Mucosa of descending colon (tissue), 3 donors: ENCODE measurements around the gene MED12L. TPM values are rescaled to one million over a fixed set of nuclear protein-coding genes. Genes with fewer than 3 reads are reported as not detected.

ENCODE experiments used
- ATAC-seq: fragments of 200-7000 bp; cut with Tn5 transposase; one replicate; pipeline ENCODE4 v1.9.1; 2020; ENCODE audit warnings: mild to moderate bottlenecking, moderate library complexity
- DNase-seq, 3 donors: peaks; one replicate each; pipeline ENCODE4 v3.0.0-alpha.2; 2020
- H3K36me3 ChIP-seq: fragments of 200-600 bp; one replicate; pipeline ENCODE4 v1.8.0; 2021; ENCODE audit warnings: low read depth, mild to moderate bottlenecking
- H3K4me1 ChIP-seq: fragments of 200-600 bp; one replicate; pipeline ENCODE4 v1.8.0; 2021; ENCODE audit warnings: low read depth, mild to moderate bottlenecking
- H3K4me3 ChIP-seq: fragments of 200-600 bp; one replicate; pipeline ENCODE4 v1.8.0; 2021; ENCODE audit warnings: mild to moderate bottlenecking
- H3K9me3 ChIP-seq: fragments of 200-600 bp; one replicate; pipeline ENCODE4 v1.8.0; 2021; ENCODE audit warnings: mild to moderate bottlenecking
- CTCF ChIP-seq: fragments of 200-600 bp; IDR thresholded peaks from one replicate; pipeline ENCODE4 v1.8.0; 2022; ENCODE audit warnings: antibody characterized with exemption, mild to moderate bottlenecking
- intact Hi-C, 2 donors: fragments of 100-400 bp; cut with DNase I in 1 of 2; cut with micrococcal nuclease in 1 of 2; formaldehyde crosslinking; loops; one replicate each; pipeline versions ENCODE4 v1.11.0 to v1.11.1; 2022; cut with DNase I, micrococcal nuclease
- total RNA-seq, 3 donors: library from RNA; stranded (reverse); fragmentation: NEBNext Ultra II Directional in 2 of 3; extraction: Animal tissue kit (Norgen Biotek cat#: 25700) in 2 of 3; gene quantifications; one replicate each; pipeline versions ENCODE4 v1.2.1 to v1.2.4, GENCODE V29; 2021 to 2023
- donor health status: DM: no; HTN: no; CAD: no; lungs with moderate emphysema.
- donor health status: DM: no; HTN: no; CAD: no.
- donor health status: DM: no; HTN: yes; CAD: no.

Gene MED12L
- total RNA-seq, 3 donors from 2014 or later, result 0.39 to 2.4 (median 0.55) TPM

GRCh38 chr3:151219056-151219455 lies 133.6 kb downstream of the MED12L start:
- intact Hi-C loops, result no loop called here
- H3K4me1 ChIP-seq, result no peaks in the 10 kb centered on the region
- no peak for TF ChIP-seq CTCF
- no peak for DNase-seq
- H3K9me3 ChIP-seq, result no peaks in the 10 kb centered on the region
- no peak overlapping the region for H3K4me3 ChIP-seq
- ATAC-seq, result no peak
- H3K36me3 ChIP-seq, result no peaks in the 10 kb centered on the region

- Histone ChIP-seq H3K4me3 (no peak overlapping the region), H3K9me3 (no peaks in the 10 kb centered on the region), H3K36me3 (no peaks in the 10 kb centered on the region), H3K4me1 (peaks cover 10% of the 10 kb centered on the region)
- DNase-seq, result no peak
- no peak for TF ChIP-seq CTCF
- no peak for ATAC-seq
- intact Hi-C loops, result no loop called here
These were observed 138.9 kb downstream of the MED12L start for GRCh38 chr3:151224268-151224866.

- no peaks in the 10 kb centered on the region for H3K36me3 ChIP-seq
- DNase-seq (no peak), ATAC-seq (no peak)
- peaks cover 10% of the 10 kb centered on the region for H3K4me1 ChIP-seq
- no peak overlapping the region for H3K4me3 ChIP-seq
- no peak for TF ChIP-seq CTCF
- intact Hi-C loops, result loop anchor here in 1 of 2 donors (5.0 kb wide), 1 partner anchor 52 kb away; the partner anchor contains the start of gene P2RY14
- H3K9me3 ChIP-seq, result no peaks in the 10 kb centered on the region
These were observed 139.8 kb downstream of the MED12L start for GRCh38 chr3:151225040-151225975.

GRCh38 chr3:151226088-151226563 lies 140.7 kb downstream of the MED12L start:
- no peak overlapping the region for H3K4me3 ChIP-seq
- no peak for DNase-seq
- intact Hi-C loops, result loop anchor here in 1 of 2 donors (5.0 kb wide), 1 partner anchor 51 kb away; the partner anchor contains the start of gene P2RY14
- no peaks in the 10 kb centered on the region for H3K36me3 ChIP-seq
- ATAC-seq, result no peak
- no peak for TF ChIP-seq CTCF
- no peaks in the 10 kb centered on the region for H3K9me3 ChIP-seq
- H3K4me1 ChIP-seq, result peaks cover 10% of the 10 kb centered on the region

GRCh38 chr3:151226825-151227224 lies 141.4 kb downstream of the MED12L start:
- Histone ChIP-seq H3K4me1 (peaks cover 10% of the 10 kb centered on the region), H3K36me3 (no peaks in the 10 kb centered on the region), H3K4me3 (no peak overlapping the region), H3K9me3 (no peaks in the 10 kb centered on the region)
- no peak for DNase-seq
- no peak for TF ChIP-seq CTCF
- no peak for ATAC-seq
- intact Hi-C loops, result loop anchor here in 1 of 2 donors (5.0 kb wide), 1 partner anchor 50 kb away; the partner anchor contains the start of gene P2RY14
